NCI-H1105 treated with DMSO at 0.1 percent for 48 hours (cell line): ENCODE results near the gene ACP4.

Experiments
- DNase-seq: peaks from one replicate; lab custom pipeline; 2025; lab: John Stamatoyannopoulos, UW

Gene ACP4

DNA sequence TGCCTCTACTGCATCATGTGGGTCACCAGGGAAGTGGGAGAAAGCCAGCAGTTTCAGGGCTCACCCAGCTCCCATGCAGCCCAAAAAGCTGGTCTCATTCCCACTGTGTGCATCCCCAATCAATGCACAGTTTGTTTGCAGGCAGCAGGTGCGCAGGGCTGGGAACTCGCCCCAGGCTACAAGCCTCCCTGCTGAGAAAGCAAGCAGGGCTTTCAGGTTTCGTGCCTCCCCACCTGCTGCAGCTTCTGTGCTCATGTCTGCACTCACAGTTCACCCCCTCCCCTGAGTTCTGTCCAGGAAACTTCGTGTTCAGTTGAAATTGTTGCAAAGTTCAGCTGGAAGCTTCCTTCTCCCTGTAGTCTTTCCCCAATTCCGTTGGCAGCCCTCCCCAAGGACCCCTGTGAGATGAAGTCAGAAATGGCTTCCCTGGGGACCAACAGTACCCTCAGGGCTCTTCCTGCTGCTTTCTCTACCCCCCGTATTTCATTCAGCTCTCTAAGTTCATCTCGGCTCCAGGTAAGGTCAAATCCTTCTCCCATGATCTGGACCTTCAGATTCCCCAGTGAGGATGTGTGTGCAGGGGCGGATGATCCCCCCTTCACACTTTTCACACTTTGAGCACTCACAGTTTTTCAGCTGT lies 54.2 kb downstream of the ACP4 start:
- peak; percentile 31 for DNase-seq
